MCF 10A (cell line): ENCODE results near the gene SH3BGR. TPM values are rescaled to one million over a fixed set of nuclear protein-coding genes. Genes with fewer than 3 reads are reported as not detected.
"Not testable (repeated sequence)": the region's sequence is repeated elsewhere in the genome, so short reads cannot be mapped to it uniquely, and the experiment has no call there.

Experiments used
- BruUV-seq: library from RNA; stranded (reverse); fragments of 400-500 nt; replicated peaks from 2 replicates; lab custom pipeline; 2021; lab: Mats Ljungman, UMichigan
- CTCF ChIA-PET: fragments of 300-600 bp; sonication (Branson Sonifier 250); formaldehyde crosslinking; extraction: SDS; loops from one replicate; lab custom pipeline; 2021; ENCODE audit warnings: antibody characterized with exemption, inconsistent platforms; lab: Yijun Ruan, JAX
- POLR2A ChIA-PET: fragments of 300-600, 350-650 bp; sonication (Branson Sonifier 250); formaldehyde crosslinking; extraction: SDS; loops from one replicate; lab custom pipeline; 2020; ENCODE audit warnings: antibody characterized with exemption, inconsistent platforms; lab: Yijun Ruan, JAX
- DNase-seq: peaks from one replicate; pipeline ENCODE4 v3.0.0-alpha.2; 2018; ENCODE audit not compliant: unreplicated experiment
- H3K27ac Mint-ChIP-seq: one replicate; pipeline ENCODE4 v1.8.0; 2022; ENCODE audit warnings: mild to moderate bottlenecking, low read depth, mixed read lengths; ENCODE audit not compliant: unreplicated experiment
- H3K27me3 Mint-ChIP-seq: one replicate; pipeline ENCODE4 v1.8.0; 2022; ENCODE audit warnings: mixed read lengths; ENCODE audit not compliant: insufficient read depth, unreplicated experiment
- H3K36me3 Mint-ChIP-seq: one replicate; pipeline ENCODE4 v1.8.0; 2022; ENCODE audit warnings: mild to moderate bottlenecking, moderate library complexity, mixed read lengths; ENCODE audit not compliant: insufficient read depth, unreplicated experiment
- H3K4me1 Mint-ChIP-seq: one replicate; pipeline ENCODE4 v1.8.0; 2022; ENCODE audit warnings: mixed read lengths; ENCODE audit not compliant: insufficient read depth, unreplicated experiment
- H3K4me3 Mint-ChIP-seq: one replicate; pipeline ENCODE4 v1.8.0; 2022; ENCODE audit warnings: mild to moderate bottlenecking, moderate library complexity, mixed read lengths; ENCODE audit not compliant: unreplicated experiment
- H3K9me3 Mint-ChIP-seq: one replicate; pipeline ENCODE4 v1.8.0; 2022; ENCODE audit warnings: mixed read lengths; ENCODE audit not compliant: unreplicated experiment
- CTCF ChIP-seq: fragments of 200-600 bp; IDR thresholded peaks from one replicate; pipeline ENCODE4 v1.8.0; 2022; ENCODE audit warnings: antibody characterized with exemption, mild to moderate bottlenecking; ENCODE audit not compliant: unreplicated experiment
- intact Hi-C: fragments of 100-400 bp; cut with micrococcal nuclease; formaldehyde crosslinking; loops from 2 replicates; pipeline ENCODE4 v1.14.1; 2022
- total RNA-seq: library from RNA; stranded (reverse); gene quantifications from 2 replicates; pipeline ENCODE4 v1.2.3, GENCODE V29; 2022

Gene SH3BGR
- total RNA-seq, 1 experiment from 2014 or later = 11.3 TPM

GRCh38 chr21:39536835-39537234 is 85.1 kb downstream of the SH3BGR start:
- no peak overlapping the region for H3K4me3 Mint-ChIP-seq
- DNase-seq = no peak
- intact Hi-C loops = no loop called here
- no peaks in the 10 kb centered on the region for H3K27me3 Mint-ChIP-seq
- no TSS peak for BruUV-seq
- ChIA-PET POLR2A (no interaction called here), CTCF (no interaction called here)
- TF ChIP-seq CTCF = no peak
- no peaks in the 10 kb centered on the region for H3K9me3 Mint-ChIP-seq
- no peaks in the 10 kb centered on the region for H3K4me1 Mint-ChIP-seq
- H3K27ac Mint-ChIP-seq = no peak overlapping the region
- no peaks in the 10 kb centered on the region for H3K36me3 Mint-ChIP-seq

GRCh38 chr21:39537571-39537970 is 85.8 kb downstream of the SH3BGR start:
- H3K36me3 Mint-ChIP-seq = no peaks in the 10 kb centered on the region
- no peak overlapping the region for H3K27ac Mint-ChIP-seq
- BruUV-seq = no TSS peak
- no peak for DNase-seq
- H3K9me3 Mint-ChIP-seq = no peaks in the 10 kb centered on the region
- no peaks in the 10 kb centered on the region for H3K4me1 Mint-ChIP-seq
- intact Hi-C loops = no loop called here
- ChIA-PET POLR2A (no interaction called here), CTCF (interaction anchor here (1.5 kb wide), 1 partner anchor 164 kb away, joined by 4 read pairs; no protein-coding TSS in a partner anchor)
- no peak overlapping the region for H3K4me3 Mint-ChIP-seq
- H3K27me3 Mint-ChIP-seq = no peaks in the 10 kb centered on the region
- TF ChIP-seq CTCF = no peak

- no TSS peak for BruUV-seq
- CTCF ChIA-PET = interaction anchor here (1.5 kb wide), 1 partner anchor 163 kb away, joined by 4 read pairs; no protein-coding TSS in a partner anchor
- Mint-ChIP-seq H3K4me1 (no peaks in the 10 kb centered on the region), H3K27ac (no peak overlapping the region), H3K4me3 (no peak overlapping the region), H3K27me3 (no peaks in the 10 kb centered on the region), H3K9me3 (no peaks in the 10 kb centered on the region), H3K36me3 (no peaks in the 10 kb centered on the region)
- DNase-seq = no peak
- no peak for TF ChIP-seq CTCF
- intact Hi-C loops = no loop called here
- POLR2A ChIA-PET = no interaction called here
Observed at GRCh38 chr21:39538453-39539042, 86.8 kb downstream of the SH3BGR start.

GRCh38 chr21:39540367-39540766 is 88.6 kb downstream of the SH3BGR start:
- POLR2A ChIA-PET, H3K27me3 Mint-ChIP-seq, H3K36me3 Mint-ChIP-seq, DNase-seq, intact Hi-C loops, H3K4me1 Mint-ChIP-seq, H3K9me3 Mint-ChIP-seq, BruUV-seq, H3K4me3 Mint-ChIP-seq, H3K27ac Mint-ChIP-seq: not testable (repeated sequence)
- CTCF ChIA-PET = interaction anchor here (0.6 kb wide), 1 partner anchor 22 kb away, joined by 3 read pairs; no protein-coding TSS in a partner anchor
